Measurements from ENCODE around the gene TMEM30A.

GRCh38 chr6:75285283-75285639, 669 bp upstream of the TMEM30A start:
- TF ChIP-seq EZH2 (IDR thresholded peaks at IDR 0.05; ENCODE audit: borderline replicate concordance, low read depth, low read length, severe bottlenecking) = no peak
- TF ChIP-seq, protein P1, sequence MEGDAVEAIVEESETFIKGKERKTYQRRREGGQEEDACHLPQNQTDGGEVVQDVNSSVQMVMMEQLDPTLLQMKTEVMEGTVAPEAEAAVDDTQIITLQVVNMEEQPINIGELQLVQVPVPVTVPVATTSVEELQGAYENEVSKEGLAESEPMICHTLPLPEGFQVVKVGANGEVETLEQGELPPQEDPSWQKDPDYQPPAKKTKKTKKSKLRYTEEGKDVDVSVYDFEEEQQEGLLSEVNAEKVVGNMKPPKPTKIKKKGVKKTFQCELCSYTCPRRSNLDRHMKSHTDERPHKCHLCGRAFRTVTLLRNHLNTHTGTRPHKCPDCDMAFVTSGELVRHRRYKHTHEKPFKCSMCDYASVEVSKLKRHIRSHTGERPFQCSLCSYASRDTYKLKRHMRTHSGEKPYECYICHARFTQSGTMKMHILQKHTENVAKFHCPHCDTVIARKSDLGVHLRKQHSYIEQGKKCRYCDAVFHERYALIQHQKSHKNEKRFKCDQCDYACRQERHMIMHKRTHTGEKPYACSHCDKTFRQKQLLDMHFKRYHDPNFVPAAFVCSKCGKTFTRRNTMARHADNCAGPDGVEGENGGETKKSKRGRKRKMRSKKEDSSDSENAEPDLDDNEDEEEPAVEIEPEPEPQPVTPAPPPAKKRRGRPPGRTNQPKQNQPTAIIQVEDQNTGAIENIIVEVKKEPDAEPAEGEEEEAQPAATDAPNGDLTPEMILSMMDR (IDR thresholded peaks at IDR 0.05; ENCODE audit: borderline replicate concordance, extremely low read depth, low read length, poor library complexity, severe bottlenecking) = no peak

All from DND-41 (cell line).